Measurements from ENCODE around the gene MEX3A. TPM values are rescaled to one million over a fixed set of nuclear protein-coding genes. Genes with fewer than 3 reads are reported as not detected.

The MEX3A gene
- total RNA-seq, 1 experiment from 2014 or later, result 6.1 TPM

GRCh38 chr1:156063997-156064285, 18.3 kb downstream of the MEX3A start:
- ChIA-PET CTCF (no interaction called here), POLR2A (no interaction called here), RAD21 (ENCODE audit: low non-redundant PET in 1 of 2, low total read pairs in 2 of 2, uncharacterized antibody in 2 of 2, unreplicated experiment in 2 of 2) (no interaction called here)
- Histone ChIP-seq H3K9me2 (ENCODE audit: insufficient read depth) (no peaks in the 10 kb centered on the region), H3K4me1 (ENCODE audit: control insufficient read depth in 1 of 2, insufficient read depth in 2 of 2, low read length in 2 of 2) (peaks cover 0 to 12% of the 10 kb centered on the region in 2 experiments; a peak in 1 of 4 replicates), H3K4me2 (ENCODE audit: low read length) (no peak overlapping the region), H2AFZ (ENCODE audit: low read depth, low read length, poor library complexity, severe bottlenecking) (no peak overlapping the region), H4K20me1 (ENCODE audit: insufficient read depth) (no peaks in the 10 kb centered on the region), H3K9me3 (ENCODE audit: control insufficient read depth in 1 of 2, insufficient read depth in 1 of 2, low read depth in 1 of 2, low read length in 2 of 2) (no peaks in the 10 kb centered on the region), H3K27me3 (ENCODE audit: insufficient read depth, low read length) (no peaks in the 10 kb centered on the region), H3K36me3 (ENCODE audit: control insufficient read depth in 1 of 2, insufficient read depth in 2 of 2, low read length in 2 of 2) (peaks cover 9 to 17% of the 10 kb centered on the region in 2 experiments; a peak in 2 of 4 replicates), H3K9ac (ENCODE audit: low read length) (no peak overlapping the region), H3K27ac (ENCODE audit: low read depth, low read length) (0 out of 2 replicates have a peak overlapping the region, but pooled peaks have one; percentile 5), H3K4me3 (replicated peaks in 1 of 2; ENCODE audit: low read depth in 1 of 2, low read length in 2 of 2) (no peak overlapping the region), H3K79me2 (ENCODE audit: insufficient read depth, low read length) (peaks cover 63% of the 10 kb centered on the region)
- DNase-seq (ENCODE audit: low read depth, low spot score), result no peak
- ATAC-seq, result no peak
- TF ChIP-seq EGR1 (IDR thresholded peaks at IDR 0.05; ENCODE audit: low read depth) (no peak), RAD21 (IDR thresholded peaks at IDR 0.05; ENCODE audit: low read depth) (no peak)
- intact Hi-C loops (cut with micrococcal nuclease), result loop anchor here (10.0 kb wide), 1 partner anchor 59 kb away; no protein-coding TSS in a partner anchor
- no TSS peak for BruUV-seq (replicated peaks)

GRCh38 chr1:156062189-156062588, 20.1 kb downstream of the MEX3A start:
- Histone ChIP-seq H3K79me2 (ENCODE audit: insufficient read depth, low read length) (peaks cover 59% of the 10 kb centered on the region), H2AFZ (ENCODE audit: low read depth, low read length, poor library complexity, severe bottlenecking) (no peak overlapping the region), H3K4me2 (ENCODE audit: low read length) (peak overlapping the region; percentile 72), H3K27ac (ENCODE audit: low read depth, low read length) (peak overlapping the region; percentile 84), H3K9me3 (ENCODE audit: control insufficient read depth in 1 of 2, insufficient read depth in 1 of 2, low read depth in 1 of 2, low read length in 2 of 2) (no peaks in the 10 kb centered on the region), H3K36me3 (ENCODE audit: control insufficient read depth in 1 of 2, insufficient read depth in 2 of 2, low read length in 2 of 2) (peaks cover 6 to 11% of the 10 kb centered on the region in 2 experiments; a peak in 2 of 4 replicates), H3K27me3 (ENCODE audit: insufficient read depth, low read length) (no peaks in the 10 kb centered on the region), H4K20me1 (ENCODE audit: insufficient read depth) (no peaks in the 10 kb centered on the region), H3K4me3 (replicated peaks in 1 of 2; ENCODE audit: low read depth in 1 of 2, low read length in 2 of 2) (peak overlapping the region; percentile 74 to 92), H3K9ac (ENCODE audit: low read length) (peak overlapping the region; percentile 71), H3K9me2 (ENCODE audit: insufficient read depth) (no peaks in the 10 kb centered on the region), H3K4me1 (ENCODE audit: control insufficient read depth in 1 of 2, insufficient read depth in 2 of 2, low read length in 2 of 2) (peaks cover 0 to 12% of the 10 kb centered on the region in 2 experiments; a peak in 1 of 4 replicates)
- DNase-seq (ENCODE audit: low read depth, low spot score) (no peak), ATAC-seq (no peak)
- ChIA-PET POLR2A (no interaction called here), CTCF (no interaction called here), RAD21 (ENCODE audit: low non-redundant PET in 1 of 2, low total read pairs in 2 of 2, uncharacterized antibody in 2 of 2, unreplicated experiment in 2 of 2) (interaction anchor here in 1 of 2 experiments (1.4 kb wide), 1 partner anchor 121 kb away, joined by 3 read pairs; the partner anchor contains the start of gene RXFP4)
- TF ChIP-seq FOSL1 (IDR thresholded peaks at IDR 0.05; ENCODE audit: low read depth), result no peak
- no peak for TF ChIP-seq SIN3A (IDR thresholded peaks at IDR 0.05; ENCODE audit: low read depth)
- no peak for TF ChIP-seq CTCF (IDR thresholded peaks at IDR 0.05 in 2 of 3, conservative IDR thresholded peaks at IDR 0.05 in 1 of 3; ENCODE audit: borderline replicate concordance in 1 of 3, insufficient read depth in 1 of 3, low read depth in 2 of 3, low read length in 2 of 3)
- TF ChIP-seq JUND (IDR thresholded peaks at IDR 0.05), result no peak
- no peak for TF ChIP-seq YY1 (IDR thresholded peaks at IDR 0.05; ENCODE audit: extremely low read depth, insufficient replicate concordance, low read depth, low read length)
- no peak for TF ChIP-seq SP1 (IDR thresholded peaks at IDR 0.05; ENCODE audit: low read depth)
- TF ChIP-seq POLR2AphosphoS5 (IDR thresholded peaks at IDR 0.05; ENCODE audit: low read depth, low read length), result no peak
- TF ChIP-seq ZBTB33 (IDR thresholded peaks at IDR 0.05; ENCODE audit: extremely low read depth, insufficient replicate concordance, low read length), result no peak
- no TSS peak for BruUV-seq (replicated peaks)
- intact Hi-C loops (cut with micrococcal nuclease), result loop anchor here (10.0 kb wide), 1 partner anchor 57 kb away; no protein-coding TSS in a partner anchor
